ENCODE data around the gene PCNX4. TPM values are rescaled to one million over a fixed set of nuclear protein-coding genes. Genes with fewer than 3 reads are reported as not detected.

Gene PCNX4
- total RNA-seq, 2 experiments from 2014 or later, result 49.1 to 54.4 TPM

GRCh38 chr14:60114881-60115280 lies 23.2 kb downstream of the PCNX4 start:
- Histone ChIP-seq H3K27ac (ENCODE audit: low read depth, low read length, poor library complexity, severe bottlenecking) (no peak overlapping the region), H3K4me3 (ENCODE audit: low read depth, low read length, poor library complexity, severe bottlenecking) (no peak overlapping the region), H3K4me2 (ENCODE audit: low read length) (no peak overlapping the region), H3K36me3 (ENCODE audit: insufficient read depth, low read length) (peaks cover 57% of the 10 kb centered on the region), H3K4me1 (ENCODE audit: insufficient read depth, low read length, poor library complexity, severe bottlenecking) (no peaks in the 10 kb centered on the region), H2AFZ (ENCODE audit: low read length) (no peak overlapping the region), H3K9me3 (ENCODE audit: low read length) (no peaks in the 10 kb centered on the region), H3K79me2 (ENCODE audit: insufficient read depth, low read depth, low read length) (peaks cover 18% of the 10 kb centered on the region; the same call in 1 of the 2 replicates), H3K9me2 (ENCODE audit: insufficient read depth, low read length) (no peaks in the 10 kb centered on the region), H4K20me1 (ENCODE audit: insufficient read depth, low read length) (no peaks in the 10 kb centered on the region)
- ChIA-PET POLR2A (interaction anchor here (1.0 to 1.6 kb wide), 3 partner anchors 10 to 150 kb away, joined by 3 to 4 read pairs (median 3); no protein-coding TSS in a partner anchor), CTCF (ENCODE audit: unreplicated experiment) (no interaction called here)
- TF ChIP-seq EZH2phosphoT487 (IDR thresholded peaks at IDR 0.05; ENCODE audit: borderline replicate concordance, low read depth, low read length) (no peak), CTCF (conservative IDR thresholded peaks at IDR 0.05; ENCODE audit: low read length) (no peak)
- intact Hi-C loops (cut with micrococcal nuclease; ENCODE audit: unreplicated experiment), result no loop called here
- no peak for DNase-seq (ENCODE audit: low spot score)
- TSS peak; percentile 17 for BruUV-seq (replicated peaks)

DNA sequence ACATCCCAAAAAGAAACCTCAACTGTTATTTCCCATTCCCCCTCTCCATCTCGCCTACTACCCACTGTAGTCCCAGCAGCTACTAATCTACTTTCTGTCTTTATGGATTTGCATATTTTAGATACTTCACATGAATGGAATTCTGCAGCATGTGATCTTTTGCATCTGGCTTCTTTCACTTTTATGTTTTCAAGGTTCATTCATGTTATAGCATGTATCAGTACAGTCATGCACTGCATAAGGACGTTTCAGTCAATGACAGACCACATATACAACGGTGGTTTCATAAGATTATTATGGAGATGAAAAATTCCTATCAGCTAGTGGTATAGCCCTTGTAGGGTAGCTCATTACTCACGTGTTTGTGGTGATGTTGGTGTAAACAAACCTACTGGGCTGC lies 24.5 kb downstream of the PCNX4 start:
- Histone ChIP-seq H4K20me1 (ENCODE audit: insufficient read depth, low read length) (no peaks in the 10 kb centered on the region), H3K4me3 (ENCODE audit: low read depth, low read length, poor library complexity, severe bottlenecking) (no peak overlapping the region), H3K79me2 (ENCODE audit: insufficient read depth, low read depth, low read length) (peaks cover 18% of the 10 kb centered on the region; the same call in 1 of the 2 replicates), H3K4me1 (ENCODE audit: insufficient read depth, low read length, poor library complexity, severe bottlenecking) (no peaks in the 10 kb centered on the region), H3K4me2 (ENCODE audit: low read length) (no peak overlapping the region), H3K9me2 (ENCODE audit: insufficient read depth, low read length) (no peaks in the 10 kb centered on the region), H2AFZ (ENCODE audit: low read length) (no peak overlapping the region), H3K36me3 (ENCODE audit: insufficient read depth, low read length) (peaks cover 65% of the 10 kb centered on the region), H3K9me3 (ENCODE audit: low read length) (no peaks in the 10 kb centered on the region), H3K27ac (ENCODE audit: low read depth, low read length, poor library complexity, severe bottlenecking) (no peak overlapping the region)
- ChIA-PET CTCF (ENCODE audit: unreplicated experiment) (no interaction called here), POLR2A (interaction anchor here (0.7 to 0.9 kb wide), 2 partner anchors 10 to 11 kb away, joined by 4 read pairs; no protein-coding TSS in a partner anchor)
- BruUV-seq (replicated peaks), result no TSS peak
- intact Hi-C loops (cut with micrococcal nuclease; ENCODE audit: unreplicated experiment), result no loop called here
- DNase-seq (ENCODE audit: low spot score), result no peak
- no peak for TF ChIP-seq EZH2phosphoT487 (IDR thresholded peaks at IDR 0.05; ENCODE audit: borderline replicate concordance, low read depth, low read length)
- TF ChIP-seq CTCF (conservative IDR thresholded peaks at IDR 0.05; ENCODE audit: low read length), result no peak

DNA sequence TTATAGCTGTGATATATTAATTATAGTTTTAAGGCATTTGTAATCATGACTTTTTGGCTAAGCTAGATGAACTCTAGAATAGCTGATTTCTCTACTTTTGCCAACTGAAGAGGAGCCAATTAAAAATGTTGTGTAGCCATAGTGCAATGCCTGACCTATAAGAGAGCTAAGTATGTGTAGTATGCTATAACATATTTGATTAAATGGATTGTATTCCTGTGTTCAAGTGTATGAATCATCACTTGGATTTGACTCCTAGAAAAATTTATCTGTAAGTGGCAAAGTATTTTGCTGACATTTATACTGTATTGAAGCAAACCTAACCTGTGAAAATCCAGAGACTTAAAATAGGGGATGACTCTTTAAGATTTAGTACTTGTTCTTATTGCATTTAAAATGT lies 34.2 kb downstream of the PCNX4 start:
- Histone ChIP-seq H3K79me2 (ENCODE audit: insufficient read depth, low read depth, low read length) (no peaks in the 10 kb centered on the region), H3K4me3 (ENCODE audit: low read depth, low read length, poor library complexity, severe bottlenecking) (no peak overlapping the region), H3K9me3 (ENCODE audit: low read length) (no peaks in the 10 kb centered on the region), H3K27ac (ENCODE audit: low read depth, low read length, poor library complexity, severe bottlenecking) (no peak overlapping the region), H3K4me2 (ENCODE audit: low read length) (no peak overlapping the region), H4K20me1 (ENCODE audit: insufficient read depth, low read length) (no peaks in the 10 kb centered on the region), H3K9me2 (ENCODE audit: insufficient read depth, low read length) (no peaks in the 10 kb centered on the region), H2AFZ (ENCODE audit: low read length) (no peak overlapping the region), H3K36me3 (ENCODE audit: insufficient read depth, low read length) (peaks cover 89% of the 10 kb centered on the region), H3K4me1 (ENCODE audit: insufficient read depth, low read length, poor library complexity, severe bottlenecking) (no peaks in the 10 kb centered on the region)
- no peak for DNase-seq (ENCODE audit: low spot score)
- CTCF ChIA-PET (ENCODE audit: unreplicated experiment), result no interaction called here
- TF ChIP-seq EZH2phosphoT487 (IDR thresholded peaks at IDR 0.05; ENCODE audit: borderline replicate concordance, low read depth, low read length) (no peak), CTCF (conservative IDR thresholded peaks at IDR 0.05; ENCODE audit: low read length) (no peak)
- POLR2A ChIA-PET, result interaction anchor here (0.6 to 1.0 kb wide), 3 partner anchors 39 to 354 kb away, joined by 3 read pairs; partner anchors contain the start of gene DHRS7
- BruUV-seq (replicated peaks), result no TSS peak
- intact Hi-C loops (cut with micrococcal nuclease; ENCODE audit: unreplicated experiment), result no loop called here

All from OCI-LY7 (cell line).